Heart left ventricle (tissue), 13 donors: ENCODE measurements around the gene CLRN2.

Experiments used
- CTCF ChIP-seq, 12 donors: fragments of 200-600 bp; sonication (generic) in 4 of 12; IDR thresholded peaks; one replicate each; pipeline versions ENCODE4 v1.5.0 to v1.8.0; 2018 to 2022; ENCODE audit warnings: antibody characterized with exemption in 12 of 12, mild to moderate bottlenecking in 5 of 12
- POLR2A ChIP-seq, 2 donors: fragments of 450-650 bp; IDR thresholded peaks; one replicate each; pipeline ENCODE4 v1.6.1; 2017; ENCODE audit warnings: antibody characterized with exemption in 2 of 2, mild to moderate bottlenecking in 2 of 2, moderate library complexity in 2 of 2
- donor health status: ischemic (EF 13 %, LVEDD 7.1; RV severe dilation, severe dysfunction).
- donor health status: DM: no; HTN: yes; CAD: no.
- donor health status: DM: no; HTN: no; CAD: no.
- donor health status: ischemic (EF 25% LVEDD 6.9; RV normal size, moderate dysfunction).
- donor health status: ischemic (EF 25% LVEDD 5.7; RV mildly dilated, moderate dysfunction).
- donor health status: ischemic (EF 35%, LVEDD 5.7; RV mildly dilated, moderate dysfunction).
- donor health status: nonischemic (EF 11% LVEDD 7.7; RV severe dilation, severe dysfunction).
- donor health status: DM: yes; HTN: yes; CAD: no.
- donor health status: PGD.
- donor health status: ischemic (EF 29% LVEDD 5.4; RV normal size, mild dysfunction).
- donor health status: nonischemic (EF 23%, LVEDD 6.1; RV moderate dilation, normal function).

- TF ChIP-seq CTCF (IDR thresholded peaks at IDR 0.05) (no peak), POLR2A (IDR thresholded peaks at IDR 0.05) (no peak)
These were observed 25.2 kb upstream of the CLRN2 start for GRCh38 chr4:17489721-17490120.
